Stomach (tissue), 4 donors: ENCODE measurements around the gene HHIPL1.

Source experiments
- CTCF ChIP-seq, 7 experiments: fragments of 450-650 bp in 4 of 7; fragments of 200-600 bp in 3 of 7; sonication (generic) in 3 of 7; IDR thresholded peaks; one replicate each; pipeline ENCODE4 v1.5.1; 2016 to 2019; ENCODE audit warnings: antibody characterized with exemption in 7 of 7, control low read depth in 2 of 7, mild to moderate bottlenecking in 1 of 7
- EP300 ChIP-seq: sonication (generic); formaldehyde crosslinking; IDR thresholded peaks from one replicate; pipeline ENCODE4 v1.6.1; 2017; ENCODE audit warnings: antibody characterized with exemption
- POLR2A ChIP-seq, 4 donors: fragments of 450-650 bp; IDR thresholded peaks; one replicate each; pipeline ENCODE4 v1.6.1; 2016; ENCODE audit warnings: antibody characterized with exemption in 4 of 4, control low read depth in 2 of 4, mild to moderate bottlenecking in 1 of 4, moderate library complexity in 1 of 4
- POLR2AphosphoS5 ChIP-seq, 3 donors: sonication (generic); formaldehyde crosslinking; IDR thresholded peaks; one replicate each; pipeline ENCODE4 v1.6.1; 2016; ENCODE audit warnings: antibody characterized with exemption in 3 of 3

GRCh38 chr14:99644035-99644587, 818 bp upstream of the HHIPL1 start:
- no peak for TF ChIP-seq POLR2AphosphoS5 (IDR thresholded peaks at IDR 0.05)
- TF ChIP-seq POLR2A (IDR thresholded peaks at IDR 0.05), result no peak
- no peak for TF ChIP-seq CTCF (IDR thresholded peaks at IDR 0.05)
- TF ChIP-seq EP300, result no peak
